Peyer's patch (tissue), 4 donors: ENCODE data around the gene H2AZ2. TPM values are rescaled to one million over a fixed set of nuclear protein-coding genes. Genes with fewer than 3 reads are reported as not detected.

Experiments
- DNase-seq, 3 donors: peaks; one replicate each; pipeline ENCODE4 v3.0.0-alpha.2; 2017 to 2019
- H3K27ac ChIP-seq, 4 donors: fragments of 200-600 bp; sonication (generic); one replicate each; pipeline ENCODE4 v1.5.1; 2016 to 2019
- H3K27me3 ChIP-seq, 2 donors: fragments of 200-600 bp; sonication (generic); one replicate each; pipeline ENCODE4 v1.5.1; 2019
- H3K36me3 ChIP-seq, 3 donors: fragments of 200-600 bp; sonication (generic); one replicate each; pipeline ENCODE4 v1.5.1; 2016 to 2019
- H3K4me1 ChIP-seq, 4 donors: fragments of 200-600 bp; sonication (generic); one replicate each; pipeline ENCODE4 v1.5.1; 2016 to 2019
- H3K4me3 ChIP-seq, 4 donors: fragments of 200-600 bp; sonication (generic); 1 replicate in 3 of 4; 2 replicates in 1 of 4; pipeline ENCODE4 v1.5.1; 2016 to 2019; ENCODE audit warnings: mild to moderate bottlenecking in 1 of 4
- H3K9me3 ChIP-seq, 4 donors: fragments of 200-600 bp; sonication (generic); one replicate each; pipeline ENCODE4 v1.5.1; 2016 to 2019; ENCODE audit warnings: mild to moderate bottlenecking in 1 of 4
- CTCF ChIP-seq, 6 experiments: fragments of 450-650 bp in 4 of 6; fragments of 200-600 bp in 2 of 6; sonication (generic) in 1 of 6; IDR thresholded peaks; one replicate each; pipeline ENCODE4 v1.5.1; 2017 to 2019; ENCODE audit warnings: antibody characterized with exemption in 6 of 6, mild to moderate bottlenecking in 3 of 6, moderate library complexity in 1 of 6
- POLR2A ChIP-seq, 2 donors: fragments of 450-650 bp; IDR thresholded peaks; one replicate each; pipeline ENCODE4 v1.5.1; 2017; ENCODE audit warnings: antibody characterized with exemption in 2 of 2, mild to moderate bottlenecking in 2 of 2, moderate library complexity in 2 of 2
- total RNA-seq, 4 donors: library from RNA; depleted of rRNA; stranded (reverse); fragments of >200 nt; gene quantifications; one replicate each; pipeline ENCODE4 v1.1.0, GENCODE V29; 2016

Gene H2AZ2
- total RNA-seq, 4 donors from 2014 or later = 67.7 to 83.2 (median 74.3) TPM

DNA sequence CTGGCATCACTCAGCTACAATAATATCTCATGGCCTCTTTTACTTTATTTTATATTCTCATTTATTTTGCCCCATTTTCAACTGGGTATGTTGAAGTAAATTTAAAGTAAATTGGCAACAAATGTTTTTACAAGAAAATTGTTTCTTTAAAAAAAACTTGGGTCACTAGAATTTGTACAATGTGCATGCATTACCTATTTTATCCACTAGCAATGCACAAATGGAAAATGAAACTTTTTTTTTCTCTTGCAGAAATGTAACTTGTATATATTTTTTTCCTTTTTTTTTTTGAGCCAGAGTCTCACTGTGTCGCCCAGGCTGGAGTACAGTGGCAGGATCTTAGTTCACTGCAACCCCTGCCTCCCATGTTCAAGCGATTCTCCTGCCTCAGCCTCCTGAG lies 10.3 kb upstream of the H2AZ2 start:
- no peak overlapping the region for H3K27ac ChIP-seq
- no peaks in the 10 kb centered on the region for H3K4me1 ChIP-seq
- no peak for DNase-seq
- no peak overlapping the region for H3K4me3 ChIP-seq
- H3K9me3 ChIP-seq = no peaks in the 10 kb centered on the region
- H3K36me3 ChIP-seq = no peaks in the 10 kb centered on the region
- no peaks in the 10 kb centered on the region for H3K27me3 ChIP-seq
- TF ChIP-seq POLR2A (IDR thresholded peaks at IDR 0.05) (no peak), CTCF (IDR thresholded peaks at IDR 0.05) (peak in 3 of 6 experiments; percentile 5 to 55 (median 33))

GRCh38 chr7:44854644-44855364 lies 6.9 kb upstream of the H2AZ2 start:
- Histone ChIP-seq H3K4me1 (no peaks in the 10 kb centered on the region), H3K4me3 (no peak overlapping the region), H3K9me3 (no peaks in the 10 kb centered on the region), H3K36me3 (no peaks in the 10 kb centered on the region), H3K27me3 (no peaks in the 10 kb centered on the region), H3K27ac (no peak overlapping the region)
- TF ChIP-seq POLR2A (IDR thresholded peaks at IDR 0.05) = no peak
- TF ChIP-seq CTCF (IDR thresholded peaks at IDR 0.05) = no peak
- no peak for DNase-seq

- H3K36me3 ChIP-seq = no peaks in the 10 kb centered on the region
- TF ChIP-seq POLR2A (IDR thresholded peaks at IDR 0.05) (no peak), CTCF (IDR thresholded peaks at IDR 0.05) (no peak)
- H3K4me3 ChIP-seq = no peak overlapping the region
- H3K9me3 ChIP-seq = no peaks in the 10 kb centered on the region
- DNase-seq = no peak
- no peak overlapping the region for H3K27ac ChIP-seq
- H3K27me3 ChIP-seq = no peaks in the 10 kb centered on the region
- H3K4me1 ChIP-seq = no peaks in the 10 kb centered on the region
Measured at GRCh38 chr7:44853391-44853790, 5.5 kb upstream of the H2AZ2 start.

- Histone ChIP-seq H3K4me1 (no peaks in the 10 kb centered on the region), H3K9me3 (no peaks in the 10 kb centered on the region), H3K4me3 (no peak overlapping the region), H3K27ac (no peak overlapping the region), H3K36me3 (no peaks in the 10 kb centered on the region), H3K27me3 (no peaks in the 10 kb centered on the region)
- TF ChIP-seq CTCF (IDR thresholded peaks at IDR 0.05) = no peak
- no peak for DNase-seq
Measured at GRCh38 chr7:44852590-44852989, 4.7 kb upstream of the H2AZ2 start.

DNA sequence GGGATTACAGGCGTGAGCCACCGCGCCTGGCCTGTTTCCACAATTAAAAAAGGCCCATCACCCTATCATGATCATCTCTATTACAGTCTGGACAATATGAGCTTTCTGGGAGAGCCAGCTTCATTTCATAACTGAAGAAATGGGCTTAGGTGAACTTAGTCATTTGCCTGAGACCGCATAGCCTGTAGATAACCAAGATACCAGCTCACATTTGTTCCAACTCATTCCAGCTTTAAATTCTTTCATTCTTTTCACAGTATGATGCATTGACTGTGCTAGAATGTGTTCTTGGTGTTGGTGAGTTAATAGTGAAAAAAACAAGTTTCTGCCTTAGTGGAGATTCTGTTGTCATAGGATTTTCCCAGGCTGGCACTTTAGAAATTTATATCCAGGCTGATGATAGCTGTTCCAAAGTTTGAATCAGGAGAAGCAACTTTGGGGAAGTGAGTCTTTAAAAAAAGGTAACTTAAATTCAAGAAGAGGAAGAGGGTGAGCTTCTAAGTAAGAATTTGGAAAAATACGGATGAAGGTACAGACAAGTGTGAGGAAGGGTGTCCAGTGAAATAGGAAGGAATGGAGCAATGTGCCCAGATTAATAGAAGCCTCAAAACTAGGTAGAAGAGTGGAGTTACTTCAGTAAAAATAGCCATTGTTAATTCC lies 2.1 kb upstream of the H2AZ2 start:
- Histone ChIP-seq H3K9me3 (no peaks in the 10 kb centered on the region), H3K36me3 (no peaks in the 10 kb centered on the region), H3K27ac (no peak overlapping the region), H3K27me3 (no peaks in the 10 kb centered on the region), H3K4me3 (no peak overlapping the region), H3K4me1 (peaks cover 0 to 8% (median 4%) of the 10 kb centered on the region in 4 donors)
- no peak for DNase-seq
- TF ChIP-seq POLR2A (IDR thresholded peaks at IDR 0.05) = no peak
- TF ChIP-seq CTCF (IDR thresholded peaks at IDR 0.05) = no peak
